SU-DHL-6 (cell line): ENCODE results near the gene FNBP1L.

ENCODE experiments used
- CTCF ChIP-seq: fragments of 200-600 bp; sonication (generic); IDR thresholded peaks from one replicate; pipeline ENCODE4 v1.5.1; 2017; ENCODE audit warnings: antibody characterized with exemption, mild to moderate bottlenecking, low read length, moderate library complexity; ENCODE audit not compliant: insufficient read depth, poor library complexity, severe bottlenecking
- EZH2phosphoT487 ChIP-seq: fragments of 200-600 bp; sonication (generic), shearing (Covaris generic); conservative IDR thresholded peaks from 2 replicates; pipeline ENCODE4 v1.6.1; 2018; ENCODE audit warnings: mild to moderate bottlenecking, antibody characterized with exemption, low read length, moderate library complexity, mixed read lengths

GRCh38 chr1:93549811-93550210, 101.9 kb downstream of the FNBP1L start:
- TF ChIP-seq CTCF (no peak), EZH2phosphoT487 (no peak)
